Measurements from ENCODE around the gene ASB11. TPM values are rescaled to one million over a fixed set of nuclear protein-coding genes. Genes with fewer than 3 reads are reported as not detected.
A peak's percentile ranks its signal among the peaks of the same experiment; 100 is the strongest.

The ASB11 gene
- total RNA-seq, 4 donors from 2014 or later: not detected

GRCh38 chrX:15334561-15334960 is 19.1 kb upstream of the ASB11 start:
- peaks cover 0 to 9% (median 6%) of the 10 kb centered on the region in 4 donors for H3K4me1 ChIP-seq
- H3K27ac ChIP-seq (replicated peaks in 1 of 4): peak overlapping the region; percentile 76 to 91 (median 84)
- H3K9me3 ChIP-seq: peaks cover 0 to 5% (median 0%) of the 10 kb centered on the region in 4 donors
- peaks cover 0 to 21% (median 8%) of the 10 kb centered on the region in 4 donors for H3K36me3 ChIP-seq
- TF ChIP-seq POLR2AphosphoS5 (IDR thresholded peaks at IDR 0.05): no peak
- no peak for TF ChIP-seq CTCF (IDR thresholded peaks at IDR 0.05)
- no peak for TF ChIP-seq POLR2A (IDR thresholded peaks at IDR 0.05; ENCODE audit: low read depth)
- TF ChIP-seq EP300 (IDR thresholded peaks at IDR 0.05): no peak
- no peak for DNase-seq (ENCODE audit: extremely low spot score)
- 45% methylated on average over 7 of the region's 7 CpGs for WGBS
- peak overlapping the region; percentile 62 to 78 (median 74) for H3K4me3 ChIP-seq
- H3K27me3 ChIP-seq: no peaks in the 10 kb centered on the region
- intact Hi-C loops (cut with DNase I): loop anchor here (10.0 kb wide), 1 partner anchor 340 kb away; no protein-coding TSS in a partner anchor

- H3K4me1 ChIP-seq: peaks cover 0 to under 1% (median 0%) of the 10 kb centered on the region in 4 donors
- intact Hi-C loops (cut with DNase I): no loop called here
- H3K27me3 ChIP-seq: no peaks in the 10 kb centered on the region
- WGBS: 50% methylated on average over 2 of the region's 2 CpGs
- TF ChIP-seq POLR2AphosphoS5 (IDR thresholded peaks at IDR 0.05) (no peak), EP300 (IDR thresholded peaks at IDR 0.05) (no peak), POLR2A (IDR thresholded peaks at IDR 0.05; ENCODE audit: low read depth) (no peak), CTCF (IDR thresholded peaks at IDR 0.05) (no peak)
- H3K4me3 ChIP-seq: no peak overlapping the region
- H3K27ac ChIP-seq (replicated peaks in 1 of 4): no peak overlapping the region
- no peak for DNase-seq (ENCODE audit: extremely low spot score)
- no peaks in the 10 kb centered on the region for H3K9me3 ChIP-seq
- peaks cover 0 to 44% (median 13%) of the 10 kb centered on the region in 4 donors for H3K36me3 ChIP-seq
Measured at GRCh38 chrX:15328821-15329220, 13.4 kb upstream of the ASB11 start.

- no peaks in the 10 kb centered on the region for H3K27me3 ChIP-seq
- DNase-seq (ENCODE audit: extremely low spot score): no peak
- WGBS: 62% methylated on average over 3 of the region's 3 CpGs
- intact Hi-C loops (cut with DNase I): no loop called here
- H3K9me3 ChIP-seq: no peaks in the 10 kb centered on the region
- no peaks in the 10 kb centered on the region for H3K4me1 ChIP-seq
- no peak overlapping the region for H3K4me3 ChIP-seq
- TF ChIP-seq POLR2AphosphoS5 (IDR thresholded peaks at IDR 0.05) (no peak), CTCF (IDR thresholded peaks at IDR 0.05) (no peak), POLR2A (IDR thresholded peaks at IDR 0.05; ENCODE audit: low read depth) (no peak), EP300 (IDR thresholded peaks at IDR 0.05) (no peak)
- H3K27ac ChIP-seq (replicated peaks in 1 of 4): no peak overlapping the region
- H3K36me3 ChIP-seq: peaks cover 0 to 44% (median 14%) of the 10 kb centered on the region in 4 donors
Measured at GRCh38 chrX:15328131-15328530, 12.7 kb upstream of the ASB11 start.

- Histone ChIP-seq H3K36me3 (peaks cover 0 to 39% (median 9%) of the 10 kb centered on the region in 4 donors), H3K9me3 (no peaks in the 10 kb centered on the region), H3K27ac (replicated peaks in 1 of 4) (no peak overlapping the region), H3K27me3 (no peaks in the 10 kb centered on the region), H3K4me3 (no peak overlapping the region), H3K4me1 (no peaks in the 10 kb centered on the region)
- 81% methylated on average over 5 of the region's 5 CpGs for WGBS
- DNase-seq (ENCODE audit: extremely low spot score): no peak
- intact Hi-C loops (cut with DNase I): no loop called here
- TF ChIP-seq POLR2AphosphoS5 (IDR thresholded peaks at IDR 0.05) (no peak), POLR2A (IDR thresholded peaks at IDR 0.05; ENCODE audit: low read depth) (no peak), EP300 (IDR thresholded peaks at IDR 0.05) (no peak), CTCF (IDR thresholded peaks at IDR 0.05) (no peak)
Measured at GRCh38 chrX:15322472-15322871, 7.0 kb upstream of the ASB11 start.

DNA sequence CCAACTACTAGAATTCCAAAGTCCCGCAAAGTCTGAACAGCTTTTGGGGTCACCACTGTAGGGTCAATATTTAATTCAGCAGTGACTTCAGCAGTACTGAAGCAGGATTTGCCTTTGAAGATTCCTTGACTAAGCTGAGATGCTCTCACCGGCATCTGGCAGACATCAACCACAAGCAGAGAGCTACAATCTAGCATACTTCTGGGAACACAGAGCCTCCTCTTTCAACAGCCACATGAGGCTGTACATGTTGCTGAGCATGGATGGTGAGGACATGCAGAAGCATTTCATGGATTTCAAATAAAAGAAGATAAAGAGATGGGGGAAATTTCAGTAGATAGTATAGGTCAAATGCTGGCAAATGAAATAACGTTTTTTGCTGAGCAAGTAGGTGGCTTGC is 6.6 kb upstream of the ASB11 start:
- no peaks in the 10 kb centered on the region for H3K4me1 ChIP-seq
- H3K4me3 ChIP-seq: no peak overlapping the region
- WGBS: 82% methylated on average over 3 of the region's 3 CpGs
- H3K36me3 ChIP-seq: peaks cover 0 to 39% (median 9%) of the 10 kb centered on the region in 4 donors
- H3K27me3 ChIP-seq: no peaks in the 10 kb centered on the region
- no peak overlapping the region for H3K27ac ChIP-seq (replicated peaks in 1 of 4)
- TF ChIP-seq POLR2A (IDR thresholded peaks at IDR 0.05; ENCODE audit: low read depth): no peak
- no peak for TF ChIP-seq EP300 (IDR thresholded peaks at IDR 0.05)
- TF ChIP-seq CTCF (IDR thresholded peaks at IDR 0.05): no peak
- no peak for TF ChIP-seq POLR2AphosphoS5 (IDR thresholded peaks at IDR 0.05)
- H3K9me3 ChIP-seq: no peaks in the 10 kb centered on the region
- intact Hi-C loops (cut with DNase I): no loop called here
- DNase-seq (ENCODE audit: extremely low spot score): no peak
